Measurements from ENCODE around the gene COX7A2.

Gene COX7A2

GRCh38 chr6:75249837-75250236, 6.2 kb upstream of the COX7A2 start:
- no peak overlapping the region for H3K4me3 ChIP-seq (ENCODE audit: insufficient read depth, low read depth, low read length, poor library complexity, severe bottlenecking)

GRCh38 chr6:75246386-75246785, 2.8 kb upstream of the COX7A2 start:
- H3K9me3 ChIP-seq (ENCODE audit: control insufficient read depth, low read length): no peaks in the 10 kb centered on the region
- no peaks in the 10 kb centered on the region for H3K4me1 ChIP-seq (ENCODE audit: control insufficient read depth, insufficient read depth, low read length, poor library complexity, severe bottlenecking)
- no peak overlapping the region for H3K4me3 ChIP-seq (ENCODE audit: insufficient read depth, low read depth, low read length, poor library complexity, severe bottlenecking)
- no peaks in the 10 kb centered on the region for H3K36me3 ChIP-seq (ENCODE audit: control insufficient read depth, insufficient read depth, low read length)
- no peaks in the 10 kb centered on the region for H3K27me3 ChIP-seq (replicated peaks; ENCODE audit: control insufficient read depth, insufficient read depth, low read length, poor library complexity, severe bottlenecking)
- H3K27ac ChIP-seq (ENCODE audit: insufficient read depth, low read length, poor library complexity, severe bottlenecking): no peak overlapping the region
- DNase-seq: no peak

More at GRCh38 chr6:75249837-75250236, 6.2 kb upstream of the COX7A2 start:
- Histone ChIP-seq H3K4me1 (ENCODE audit: control insufficient read depth, insufficient read depth, low read length, poor library complexity, severe bottlenecking) (no peaks in the 10 kb centered on the region), H3K27me3 (replicated peaks; ENCODE audit: control insufficient read depth, insufficient read depth, low read length, poor library complexity, severe bottlenecking) (no peaks in the 10 kb centered on the region), H3K27ac (ENCODE audit: insufficient read depth, low read length, poor library complexity, severe bottlenecking) (no peak overlapping the region), H3K36me3 (ENCODE audit: control insufficient read depth, insufficient read depth, low read length) (peaks cover 7% of the 10 kb centered on the region), H3K9me3 (ENCODE audit: control insufficient read depth, low read length) (no peaks in the 10 kb centered on the region)
- DNase-seq: no peak

- Histone ChIP-seq H3K27me3 (replicated peaks; ENCODE audit: control insufficient read depth, insufficient read depth, low read length, poor library complexity, severe bottlenecking) (no peaks in the 10 kb centered on the region), H3K27ac (ENCODE audit: insufficient read depth, low read length, poor library complexity, severe bottlenecking) (peak overlapping the region; percentile 95), H3K4me3 (ENCODE audit: insufficient read depth, low read depth, low read length, poor library complexity, severe bottlenecking) (peak overlapping the region; percentile 95), H3K4me1 (ENCODE audit: control insufficient read depth, insufficient read depth, low read length, poor library complexity, severe bottlenecking) (no peaks in the 10 kb centered on the region), H3K36me3 (ENCODE audit: control insufficient read depth, insufficient read depth, low read length) (peaks cover 7% of the 10 kb centered on the region), H3K9me3 (ENCODE audit: control insufficient read depth, low read length) (no peaks in the 10 kb centered on the region)
- no peak for DNase-seq
Measured at GRCh38 chr6:75244063-75244584, 523 bp upstream of the COX7A2 start.

GRCh38 chr6:75236630-75237029, 7.0 kb downstream of the COX7A2 start:
- Histone ChIP-seq H3K27me3 (replicated peaks; ENCODE audit: control insufficient read depth, insufficient read depth, low read length, poor library complexity, severe bottlenecking) (no peaks in the 10 kb centered on the region), H3K9me3 (ENCODE audit: control insufficient read depth, low read length) (no peaks in the 10 kb centered on the region), H3K27ac (ENCODE audit: insufficient read depth, low read length, poor library complexity, severe bottlenecking) (no peak overlapping the region), H3K4me1 (ENCODE audit: control insufficient read depth, insufficient read depth, low read length, poor library complexity, severe bottlenecking) (no peaks in the 10 kb centered on the region), H3K36me3 (ENCODE audit: control insufficient read depth, insufficient read depth, low read length) (peaks cover 34% of the 10 kb centered on the region), H3K4me3 (ENCODE audit: insufficient read depth, low read depth, low read length, poor library complexity, severe bottlenecking) (no peak overlapping the region)
- no peak for DNase-seq

- peaks cover 34% of the 10 kb centered on the region for H3K36me3 ChIP-seq (ENCODE audit: control insufficient read depth, insufficient read depth, low read length)
- no peak for DNase-seq
- H3K27ac ChIP-seq (ENCODE audit: insufficient read depth, low read length, poor library complexity, severe bottlenecking): no peak overlapping the region
- H3K27me3 ChIP-seq (replicated peaks; ENCODE audit: control insufficient read depth, insufficient read depth, low read length, poor library complexity, severe bottlenecking): no peaks in the 10 kb centered on the region
- H3K4me3 ChIP-seq (ENCODE audit: insufficient read depth, low read depth, low read length, poor library complexity, severe bottlenecking): no peak overlapping the region
- H3K9me3 ChIP-seq (ENCODE audit: control insufficient read depth, low read length): no peaks in the 10 kb centered on the region
- no peaks in the 10 kb centered on the region for H3K4me1 ChIP-seq (ENCODE audit: control insufficient read depth, insufficient read depth, low read length, poor library complexity, severe bottlenecking)
Measured at GRCh38 chr6:75235271-75235670, 8.3 kb downstream of the COX7A2 start.

GRCh38 chr6:75234126-75234865, 9.3 kb downstream of the COX7A2 start:
- Histone ChIP-seq H3K4me3 (ENCODE audit: insufficient read depth, low read depth, low read length, poor library complexity, severe bottlenecking) (no peak overlapping the region), H3K4me1 (ENCODE audit: control insufficient read depth, insufficient read depth, low read length, poor library complexity, severe bottlenecking) (no peaks in the 10 kb centered on the region), H3K9me3 (ENCODE audit: control insufficient read depth, low read length) (no peaks in the 10 kb centered on the region), H3K27me3 (replicated peaks; ENCODE audit: control insufficient read depth, insufficient read depth, low read length, poor library complexity, severe bottlenecking) (no peaks in the 10 kb centered on the region), H3K27ac (ENCODE audit: insufficient read depth, low read length, poor library complexity, severe bottlenecking) (no peak overlapping the region), H3K36me3 (ENCODE audit: control insufficient read depth, insufficient read depth, low read length) (peaks cover 28% of the 10 kb centered on the region)
- DNase-seq: no peak

- H3K27ac ChIP-seq (ENCODE audit: insufficient read depth, low read length, poor library complexity, severe bottlenecking): no peak overlapping the region
- H3K4me3 ChIP-seq (ENCODE audit: insufficient read depth, low read depth, low read length, poor library complexity, severe bottlenecking): no peak overlapping the region
- DNase-seq: no peak
- H3K9me3 ChIP-seq (ENCODE audit: control insufficient read depth, low read length): no peaks in the 10 kb centered on the region
- no peaks in the 10 kb centered on the region for H3K27me3 ChIP-seq (replicated peaks; ENCODE audit: control insufficient read depth, insufficient read depth, low read length, poor library complexity, severe bottlenecking)
- H3K36me3 ChIP-seq (ENCODE audit: control insufficient read depth, insufficient read depth, low read length): peaks cover 21% of the 10 kb centered on the region
- H3K4me1 ChIP-seq (ENCODE audit: control insufficient read depth, insufficient read depth, low read length, poor library complexity, severe bottlenecking): no peaks in the 10 kb centered on the region
Measured at GRCh38 chr6:75233092-75233615, 10.4 kb downstream of the COX7A2 start.

- no peak overlapping the region for H3K4me3 ChIP-seq (ENCODE audit: insufficient read depth, low read depth, low read length, poor library complexity, severe bottlenecking)
- no peaks in the 10 kb centered on the region for H3K36me3 ChIP-seq (ENCODE audit: control insufficient read depth, insufficient read depth, low read length)
- H3K27me3 ChIP-seq (replicated peaks; ENCODE audit: control insufficient read depth, insufficient read depth, low read length, poor library complexity, severe bottlenecking): no peaks in the 10 kb centered on the region
- H3K4me1 ChIP-seq (ENCODE audit: control insufficient read depth, insufficient read depth, low read length, poor library complexity, severe bottlenecking): no peaks in the 10 kb centered on the region
- H3K27ac ChIP-seq (ENCODE audit: insufficient read depth, low read length, poor library complexity, severe bottlenecking): no peak overlapping the region
- no peaks in the 10 kb centered on the region for H3K9me3 ChIP-seq (ENCODE audit: control insufficient read depth, low read length)
- no peak for DNase-seq
Measured at GRCh38 chr6:75230484-75231325, 12.9 kb downstream of the COX7A2 start.

GRCh38 chr6:75224303-75224926, 19.2 kb downstream of the COX7A2 start:
- no peaks in the 10 kb centered on the region for H3K9me3 ChIP-seq (ENCODE audit: control insufficient read depth, low read length)
- H3K36me3 ChIP-seq (ENCODE audit: control insufficient read depth, insufficient read depth, low read length): no peaks in the 10 kb centered on the region
- H3K4me1 ChIP-seq (ENCODE audit: control insufficient read depth, insufficient read depth, low read length, poor library complexity, severe bottlenecking): no peaks in the 10 kb centered on the region
- H3K4me3 ChIP-seq (ENCODE audit: insufficient read depth, low read depth, low read length, poor library complexity, severe bottlenecking): no peak overlapping the region
- no peaks in the 10 kb centered on the region for H3K27me3 ChIP-seq (replicated peaks; ENCODE audit: control insufficient read depth, insufficient read depth, low read length, poor library complexity, severe bottlenecking)
- no peak for DNase-seq
- H3K27ac ChIP-seq (ENCODE audit: insufficient read depth, low read length, poor library complexity, severe bottlenecking): no peak overlapping the region

Data from effector memory CD4-positive, alpha-beta T cell (primary cell).